Measurements from ENCODE around the gene MAPRE3. TPM values are rescaled to one million over a fixed set of nuclear protein-coding genes. Genes with fewer than 3 reads are reported as not detected.

The MAPRE3 gene
- total and polyA plus RNA-seq, 9 of the 15 experiments (the other 6 are each of a cell fraction or from before 2014, with no cell fraction given): 0.70 to 43.2 (median 12.6) TPM

DNA sequence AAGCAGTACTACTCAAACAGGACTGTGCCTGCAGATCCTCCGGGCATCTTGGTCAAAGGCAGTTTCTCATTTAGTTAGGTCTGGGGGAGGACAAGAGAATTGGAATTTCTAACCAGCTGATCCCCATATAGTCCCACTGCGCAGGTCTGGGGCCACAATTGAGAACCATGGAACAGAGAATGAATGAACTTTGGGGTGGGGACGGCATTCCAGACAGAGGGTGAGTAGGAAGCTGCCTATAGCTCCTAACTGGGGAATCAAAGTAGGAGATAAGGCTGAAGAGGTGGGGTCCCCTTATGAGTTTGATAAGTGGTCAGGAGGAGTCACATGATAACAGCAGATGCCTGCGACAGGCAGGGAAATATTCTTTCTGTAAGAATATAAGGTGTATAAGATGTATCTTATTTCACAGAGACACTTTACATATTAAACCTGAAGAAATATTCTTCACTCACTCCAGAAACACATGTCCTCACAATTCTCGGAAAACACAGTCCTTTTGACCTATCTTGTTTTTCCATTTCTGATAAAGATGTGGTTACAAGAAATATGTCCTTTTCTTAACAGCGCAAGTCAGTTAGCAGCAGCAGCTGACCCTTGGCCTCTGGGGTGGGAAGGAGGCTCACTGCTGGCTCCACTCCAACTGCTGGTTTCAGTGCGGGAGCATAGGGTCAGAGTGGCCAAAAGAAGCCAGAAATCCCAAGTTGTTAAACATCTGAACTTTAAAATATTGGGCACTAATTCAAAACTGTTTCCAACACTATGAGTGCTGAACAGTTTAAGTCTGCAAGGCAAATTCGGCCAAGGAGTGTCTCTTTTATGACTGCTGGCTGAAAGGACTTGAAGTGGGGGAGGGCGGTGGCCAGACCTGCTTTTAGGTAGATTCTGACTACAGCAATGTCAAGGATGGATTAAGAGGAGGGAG is 49.8 kb downstream of the MAPRE3 start (continued):
- TF ChIP-seq, protein P1, sequence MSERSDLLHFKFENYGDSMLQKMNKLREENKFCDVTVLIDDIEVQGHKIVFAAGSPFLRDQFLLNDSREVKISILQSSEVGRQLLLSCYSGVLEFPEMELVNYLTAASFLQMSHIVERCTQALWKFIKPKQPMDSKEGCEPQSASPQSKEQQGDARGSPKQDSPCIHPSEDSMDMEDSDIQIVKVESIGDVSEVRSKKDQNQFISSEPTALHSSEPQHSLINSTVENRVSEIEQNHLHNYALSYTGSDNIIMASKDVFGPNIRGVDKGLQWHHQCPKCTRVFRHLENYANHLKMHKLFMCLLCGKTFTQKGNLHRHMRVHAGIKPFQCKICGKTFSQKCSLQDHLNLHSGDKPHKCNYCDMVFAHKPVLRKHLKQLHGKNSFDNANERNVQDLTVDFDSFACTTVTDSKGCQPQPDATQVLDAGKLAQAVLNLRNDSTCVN (CRISPR knock-in tag; IDR thresholded peaks at IDR 0.05): no peak
- TF ChIP-seq, protein P2, sequence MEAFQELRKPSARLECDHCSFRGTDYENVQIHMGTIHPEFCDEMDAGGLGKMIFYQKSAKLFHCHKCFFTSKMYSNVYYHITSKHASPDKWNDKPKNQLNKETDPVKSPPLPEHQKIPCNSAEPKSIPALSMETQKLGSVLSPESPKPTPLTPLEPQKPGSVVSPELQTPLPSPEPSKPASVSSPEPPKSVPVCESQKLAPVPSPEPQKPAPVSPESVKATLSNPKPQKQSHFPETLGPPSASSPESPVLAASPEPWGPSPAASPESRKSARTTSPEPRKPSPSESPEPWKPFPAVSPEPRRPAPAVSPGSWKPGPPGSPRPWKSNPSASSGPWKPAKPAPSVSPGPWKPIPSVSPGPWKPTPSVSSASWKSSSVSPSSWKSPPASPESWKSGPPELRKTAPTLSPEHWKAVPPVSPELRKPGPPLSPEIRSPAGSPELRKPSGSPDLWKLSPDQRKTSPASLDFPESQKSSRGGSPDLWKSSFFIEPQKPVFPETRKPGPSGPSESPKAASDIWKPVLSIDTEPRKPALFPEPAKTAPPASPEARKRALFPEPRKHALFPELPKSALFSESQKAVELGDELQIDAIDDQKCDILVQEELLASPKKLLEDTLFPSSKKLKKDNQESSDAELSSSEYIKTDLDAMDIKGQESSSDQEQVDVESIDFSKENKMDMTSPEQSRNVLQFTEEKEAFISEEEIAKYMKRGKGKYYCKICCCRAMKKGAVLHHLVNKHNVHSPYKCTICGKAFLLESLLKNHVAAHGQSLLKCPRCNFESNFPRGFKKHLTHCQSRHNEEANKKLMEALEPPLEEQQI (IDR thresholded peaks at IDR 0.05): no peak
- TF ChIP-seq JUN (IDR thresholded peaks at IDR 0.05; ENCODE audit: borderline replicate concordance, low read depth, low read length) (0 out of 2 replicates have a peak, but pooled peaks have one; percentile 28), JUN (CRISPR knock-in tag; IDR thresholded peaks at IDR 0.05; ENCODE audit: borderline replicate concordance) (no peak), MYBL2 (IDR thresholded peaks at IDR 0.05; ENCODE audit: low read depth) (no peak), MYBL2 (CRISPR knock-in tag; IDR thresholded peaks at IDR 0.05; ENCODE audit: borderline replicate concordance) (no peak), CBX5 (IDR thresholded peaks at IDR 0.05; ENCODE audit: borderline replicate concordance, low read depth) (no peak), CTBP1 (IDR thresholded peaks at IDR 0.05; ENCODE audit: borderline replicate concordance) (peak; percentile 76), HCFC1 (IDR thresholded peaks at IDR 0.05; ENCODE audit: low read depth, low read length) (no peak), TOE1 (IDR thresholded peaks at IDR 0.05; ENCODE audit: borderline replicate concordance) (peak; percentile 79; the same call in 1 of the 2 replicates), TOE1 (CRISPR knock-in tag; IDR thresholded peaks at IDR 0.05; ENCODE audit: borderline replicate concordance, low read depth) (no peak)
- TF ChIP-seq, protein P3, sequence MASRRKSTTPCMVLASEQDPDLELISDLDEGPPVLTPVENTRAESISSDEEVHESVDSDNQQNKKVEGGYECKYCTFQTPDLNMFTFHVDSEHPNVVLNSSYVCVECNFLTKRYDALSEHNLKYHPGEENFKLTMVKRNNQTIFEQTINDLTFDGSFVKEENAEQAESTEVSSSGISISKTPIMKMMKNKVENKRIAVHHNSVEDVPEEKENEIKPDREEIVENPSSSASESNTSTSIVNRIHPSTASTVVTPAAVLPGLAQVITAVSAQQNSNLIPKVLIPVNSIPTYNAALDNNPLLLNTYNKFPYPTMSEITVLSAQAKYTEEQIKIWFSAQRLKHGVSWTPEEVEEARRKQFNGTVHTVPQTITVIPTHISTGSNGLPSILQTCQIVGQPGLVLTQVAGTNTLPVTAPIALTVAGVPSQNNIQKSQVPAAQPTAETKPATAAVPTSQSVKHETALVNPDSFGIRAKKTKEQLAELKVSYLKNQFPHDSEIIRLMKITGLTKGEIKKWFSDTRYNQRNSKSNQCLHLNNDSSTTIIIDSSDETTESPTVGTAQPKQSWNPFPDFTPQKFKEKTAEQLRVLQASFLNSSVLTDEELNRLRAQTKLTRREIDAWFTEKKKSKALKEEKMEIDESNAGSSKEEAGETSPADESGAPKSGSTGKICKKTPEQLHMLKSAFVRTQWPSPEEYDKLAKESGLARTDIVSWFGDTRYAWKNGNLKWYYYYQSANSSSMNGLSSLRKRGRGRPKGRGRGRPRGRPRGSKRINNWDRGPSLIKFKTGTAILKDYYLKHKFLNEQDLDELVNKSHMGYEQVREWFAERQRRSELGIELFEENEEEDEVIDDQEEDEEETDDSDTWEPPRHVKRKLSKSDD (conservative IDR thresholded peaks at IDR 0.05; ENCODE audit: low read length): no peak
- TF ChIP-seq, protein P4, sequence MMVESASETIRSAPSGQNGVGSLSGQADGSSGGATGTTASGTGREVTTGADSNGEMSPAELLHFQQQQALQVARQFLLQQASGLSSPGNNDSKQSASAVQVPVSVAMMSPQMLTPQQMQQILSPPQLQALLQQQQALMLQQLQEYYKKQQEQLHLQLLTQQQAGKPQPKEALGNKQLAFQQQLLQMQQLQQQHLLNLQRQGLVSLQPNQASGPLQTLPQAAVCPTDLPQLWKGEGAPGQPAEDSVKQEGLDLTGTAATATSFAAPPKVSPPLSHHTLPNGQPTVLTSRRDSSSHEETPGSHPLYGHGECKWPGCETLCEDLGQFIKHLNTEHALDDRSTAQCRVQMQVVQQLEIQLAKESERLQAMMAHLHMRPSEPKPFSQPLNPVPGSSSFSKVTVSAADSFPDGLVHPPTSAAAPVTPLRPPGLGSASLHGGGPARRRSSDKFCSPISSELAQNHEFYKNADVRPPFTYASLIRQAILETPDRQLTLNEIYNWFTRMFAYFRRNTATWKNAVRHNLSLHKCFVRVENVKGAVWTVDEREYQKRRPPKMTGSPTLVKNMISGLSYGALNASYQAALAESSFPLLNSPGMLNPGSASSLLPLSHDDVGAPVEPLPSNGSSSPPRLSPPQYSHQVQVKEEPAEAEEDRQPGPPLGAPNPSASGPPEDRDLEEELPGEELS (CRISPR knock-in tag; IDR thresholded peaks at IDR 0.05; ENCODE audit: borderline replicate concordance): no peak

All from K562 (cell line).